GM12865 (cell line): ENCODE measurements around the gene SNTA1.

Source experiments
- DNase-seq: peaks from one replicate; pipeline ENCODE4 v3.0.0; 2010; ENCODE audit warnings: low read depth
- H3K4me3 ChIP-seq: 2 replicates; pipeline ENCODE4 v1.5.1; 2011; ENCODE audit warnings: mild to moderate bottlenecking, low read depth, low read length, control low read depth
- CTCF ChIP-seq: IDR thresholded peaks from 2 replicates; pipeline ENCODE4 v1.5.1; 2011; ENCODE audit warnings: low read length, control low read depth, low read depth, inconsistent platforms; ENCODE audit not compliant: insufficient read depth; ENCODE audit errors: missing control alignments

SNTA1 gene

GRCh38 chr20:33372993-33373441 is 70.5 kb downstream of the SNTA1 start:
- no peak for DNase-seq
- H3K4me3 ChIP-seq, result no peak overlapping the region
- no peak for TF ChIP-seq CTCF

- no peak for DNase-seq
- no peak overlapping the region for H3K4me3 ChIP-seq
- no peak for TF ChIP-seq CTCF
Observed at GRCh38 chr20:33370291-33370690, 73.3 kb downstream of the SNTA1 start.

GRCh38 chr20:33362898-33363297 is 80.7 kb downstream of the SNTA1 start:
- no peak overlapping the region for H3K4me3 ChIP-seq
- no peak for DNase-seq
- no peak for TF ChIP-seq CTCF

GRCh38 chr20:33359399-33360261 is 83.9 kb downstream of the SNTA1 start:
- no peak for DNase-seq
- no peak for TF ChIP-seq CTCF

More at GRCh38 chr20:33359399-33360261, 83.9 kb downstream of the SNTA1 start:
- H3K4me3 ChIP-seq, result no peak overlapping the region
